GM19324 (cell line): ENCODE data around the gene GUCA2B.

Experiments used
- ATAC-seq: cut with Tn5 transposase; IDR thresholded peaks from one replicate; pipeline ENCODE4 v1.9.1; 2021; ENCODE audit warnings: mild to moderate bottlenecking, moderate library complexity; ENCODE audit not compliant: unreplicated experiment, low FRiP score

The GUCA2B gene

GRCh38 chr1:42165511-42166210 is 12.5 kb downstream of the GUCA2B start:
- no peak for ATAC-seq

- no peak for ATAC-seq
These were observed 14.6 kb downstream of the GUCA2B start for GRCh38 chr1:42167611-42168390.

DNA sequence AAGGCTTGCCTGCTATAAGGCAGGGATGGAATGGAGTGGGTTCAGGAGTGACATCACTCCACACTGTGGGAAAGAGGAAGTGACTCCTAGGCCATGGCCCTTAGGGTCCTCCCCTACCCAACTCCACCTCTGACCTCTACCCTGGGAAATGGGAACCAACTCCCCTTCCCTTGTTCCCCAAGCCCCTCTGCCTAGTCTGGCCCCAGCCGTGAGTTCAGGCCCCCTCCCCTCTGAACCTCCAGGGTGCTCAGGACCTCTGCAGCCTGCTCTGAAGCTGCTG is 15.1 kb downstream of the GUCA2B start:
- no peak for ATAC-seq

DNA sequence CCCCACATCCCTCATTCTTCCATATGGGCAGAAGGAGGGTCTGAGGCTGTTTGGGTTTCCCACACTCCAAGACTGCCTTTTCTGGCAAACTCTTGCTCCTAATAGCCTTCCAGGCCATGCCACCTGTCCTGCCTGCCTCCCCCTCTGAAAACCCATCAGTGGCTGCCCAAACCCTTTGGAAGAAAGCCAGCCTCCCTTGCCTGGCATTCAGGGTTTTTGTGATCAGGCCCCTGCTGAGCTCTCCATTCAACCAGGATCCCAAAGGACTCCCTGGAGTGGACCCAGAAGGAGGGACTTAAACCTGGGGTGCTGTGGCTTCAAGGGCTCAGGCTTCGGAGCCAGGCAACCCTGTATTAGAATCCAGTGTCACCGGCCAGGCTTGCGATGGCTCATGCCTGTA is 15.6 kb downstream of the GUCA2B start:
- no peak for ATAC-seq

DNA sequence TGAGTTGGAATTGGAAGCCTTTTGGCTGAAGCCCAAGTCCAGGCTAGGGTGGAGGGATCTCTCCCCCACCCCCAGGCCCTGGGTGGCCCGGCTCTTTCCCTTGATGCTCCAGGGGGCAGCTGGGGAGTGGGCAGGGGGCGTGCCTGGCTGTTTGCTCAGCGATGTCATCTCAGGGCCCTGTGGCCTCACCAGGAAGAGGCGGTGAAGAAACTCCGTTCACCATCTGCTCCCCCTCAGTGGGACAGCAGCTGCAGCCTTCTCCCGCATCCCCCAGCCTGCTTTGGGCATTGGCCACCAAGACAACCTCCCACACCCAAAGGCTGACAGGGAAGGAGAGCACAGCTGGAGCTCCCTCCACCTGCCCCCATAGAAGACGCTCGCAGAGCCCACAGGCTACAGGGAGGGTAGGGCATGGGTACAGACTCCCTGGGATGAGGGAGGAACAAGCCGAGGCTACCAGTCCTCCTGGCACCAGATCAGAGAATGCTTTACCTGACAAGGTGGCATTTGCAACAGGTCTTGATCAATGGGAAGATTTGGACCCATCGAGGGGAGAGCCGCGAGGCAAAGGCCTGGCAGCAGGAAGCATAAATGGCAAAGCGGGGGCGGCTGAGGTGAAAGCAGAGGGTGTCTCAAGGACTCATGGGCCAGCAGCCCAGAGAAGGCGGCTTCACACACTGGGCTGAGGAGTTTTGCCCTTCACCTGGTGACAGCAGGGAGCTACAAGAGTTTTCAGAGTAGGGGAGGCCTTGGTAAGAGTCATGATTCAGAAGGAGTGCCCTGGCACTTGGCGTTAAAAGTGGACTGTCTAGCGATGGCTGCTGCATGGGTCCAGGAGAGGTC is 17.8 kb downstream of the GUCA2B start:
- ATAC-seq, result no peak

GRCh38 chr1:42171679-42172266 is 18.6 kb downstream of the GUCA2B start:
- ATAC-seq, result no peak

DNA sequence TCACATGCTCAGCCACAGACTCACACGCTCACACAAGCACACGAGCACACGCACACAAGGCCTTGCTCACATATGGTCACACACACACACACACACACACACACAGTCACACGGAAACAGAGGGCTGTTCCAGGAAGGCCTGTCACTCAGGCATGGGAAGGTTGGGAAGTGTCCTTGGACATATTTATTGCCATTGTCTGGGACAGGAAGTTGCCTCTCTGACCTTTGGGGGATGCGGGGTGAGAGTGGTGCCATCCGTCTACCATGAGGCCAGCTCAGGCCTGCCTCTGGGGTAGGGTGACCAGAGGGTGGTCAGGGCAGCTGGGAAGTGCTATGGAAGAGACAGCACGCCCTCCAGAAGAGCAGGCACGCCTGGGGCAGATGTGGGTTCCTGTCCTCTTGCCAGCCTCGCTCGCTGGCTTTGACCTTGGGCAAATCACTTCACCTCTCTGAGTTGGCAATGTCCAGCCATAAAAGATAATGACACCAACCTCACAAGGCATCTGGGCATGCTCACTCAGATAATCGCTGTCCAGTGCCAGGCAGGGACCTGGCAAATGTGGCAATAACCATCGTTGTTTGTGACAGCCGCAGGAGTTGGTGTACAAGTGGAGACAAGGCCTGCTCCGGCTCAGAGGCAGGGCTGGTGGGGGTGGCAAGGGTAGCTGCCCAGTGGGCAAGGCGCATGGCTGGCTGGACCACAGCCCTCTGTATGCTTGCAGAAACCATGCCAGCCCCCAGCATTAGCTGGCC is 19.3 kb downstream of the GUCA2B start:
- no peak for ATAC-seq

DNA sequence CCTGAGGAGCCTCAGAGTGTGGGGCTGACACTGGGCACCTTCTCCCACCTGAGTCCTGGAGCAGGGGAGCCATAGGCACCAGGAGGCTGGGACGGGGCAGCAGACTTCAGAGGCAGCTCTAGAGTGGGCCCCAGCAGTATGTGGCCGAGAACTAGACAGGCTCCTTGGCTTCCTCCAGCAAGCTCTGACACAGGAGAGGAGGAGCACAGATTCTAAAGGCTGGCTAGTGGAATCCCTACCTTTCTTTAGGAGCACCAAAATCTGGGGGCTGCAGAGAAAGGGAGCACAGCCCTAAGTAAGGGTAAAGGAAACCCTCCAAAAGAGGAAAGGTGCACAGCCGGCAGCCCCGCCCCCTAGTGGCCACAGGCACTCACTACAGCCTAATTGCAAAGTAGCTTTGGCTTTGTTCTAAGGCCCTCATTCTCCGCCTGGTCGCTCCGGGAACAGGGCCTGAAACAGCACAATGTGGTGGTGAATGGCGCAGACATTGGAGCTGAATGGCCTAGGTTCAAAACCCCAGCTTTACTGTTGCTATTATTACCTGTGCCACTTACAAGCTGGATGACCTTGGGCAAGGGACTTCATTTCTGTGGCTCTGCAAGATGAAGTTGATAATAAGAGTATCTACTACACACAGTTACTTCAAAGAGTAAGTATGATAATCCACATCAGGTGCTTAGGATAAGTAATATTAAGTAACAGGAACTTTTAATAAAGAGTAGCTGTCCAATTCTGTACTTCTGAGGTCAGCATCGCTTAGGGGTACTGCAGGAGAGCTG is 20.1 kb downstream of the GUCA2B start:
- no peak for ATAC-seq

GRCh38 chr1:42173961-42174735 is 20.9 kb downstream of the GUCA2B start:
- no peak for ATAC-seq

GRCh38 chr1:42175314-42176054 is 22.3 kb downstream of the GUCA2B start:
- no peak for ATAC-seq

GRCh38 chr1:42176902-42177519 is 23.8 kb downstream of the GUCA2B start:
- no peak for ATAC-seq

DNA sequence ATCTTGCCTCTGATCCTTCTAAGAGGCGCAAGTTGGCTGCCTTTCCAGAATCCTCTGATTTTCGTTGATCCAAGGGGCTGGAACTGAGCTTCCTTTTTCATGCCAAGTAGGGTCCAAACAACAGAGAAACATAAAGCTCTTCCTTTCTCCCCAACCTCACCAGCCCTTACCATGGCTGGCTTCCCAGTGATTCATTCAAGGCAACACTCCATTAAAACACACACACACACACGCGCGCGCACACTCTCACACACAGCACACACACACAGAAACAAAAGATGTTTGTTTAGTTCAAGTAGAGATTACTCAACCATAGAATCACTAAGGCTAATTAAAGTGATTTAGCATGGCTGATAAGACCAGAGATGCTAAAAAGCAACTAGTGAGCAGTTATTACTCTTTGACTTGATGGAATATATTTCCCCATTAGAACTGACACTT is 24.4 kb downstream of the GUCA2B start:
- ATAC-seq, result no peak

DNA sequence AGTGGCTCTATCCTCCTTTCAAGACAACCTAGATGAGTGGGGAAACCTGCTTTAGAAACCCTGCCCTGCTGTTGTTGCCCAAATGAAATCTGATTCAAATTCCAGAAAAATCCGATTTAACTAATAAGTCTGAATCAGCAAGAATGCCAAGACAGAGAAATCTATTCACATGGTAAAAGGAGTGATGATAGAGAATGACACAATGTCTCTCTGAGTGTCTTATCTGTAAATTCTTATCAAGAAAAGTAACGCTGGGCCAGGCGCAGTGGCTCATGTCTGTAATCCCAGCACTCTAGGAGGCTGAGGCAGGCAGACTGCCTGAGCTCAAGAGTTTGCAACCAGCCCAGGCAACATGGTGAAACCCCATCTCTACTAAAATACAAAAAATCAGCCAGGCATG is 25.0 kb downstream of the GUCA2B start:
- ATAC-seq, result no peak

- ATAC-seq, result no peak
These were observed 26.1 kb downstream of the GUCA2B start for GRCh38 chr1:42179275-42179674.

DNA sequence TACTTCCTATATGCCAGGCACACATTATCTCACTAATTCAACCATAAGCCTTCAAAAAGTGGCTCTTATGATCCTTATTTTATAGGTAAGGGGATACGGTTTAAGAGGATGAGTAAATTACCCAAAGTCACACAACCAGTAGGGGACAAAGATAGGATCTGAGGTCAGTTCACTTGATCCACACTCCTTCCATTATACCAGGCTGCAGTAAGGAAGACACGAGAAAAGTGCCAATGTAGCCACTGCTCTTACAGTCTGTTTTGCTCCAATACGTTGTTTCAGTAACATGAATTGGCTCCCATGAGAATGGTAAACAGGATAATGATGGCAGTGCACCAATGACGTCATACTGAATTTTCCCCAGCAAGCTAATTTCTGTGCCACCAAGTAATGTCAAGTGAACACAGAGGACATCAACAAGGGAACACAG is 26.7 kb downstream of the GUCA2B start:
- ATAC-seq, result no peak

GRCh38 chr1:42181687-42182086 is 28.5 kb downstream of the GUCA2B start:
- ATAC-seq, result no peak

- ATAC-seq, result no peak
These were observed 30.2 kb downstream of the GUCA2B start for GRCh38 chr1:42183210-42183956.
